HG03135 (cell line): Measurements from ENCODE around the gene GNAI3.
A peak's percentile ranks its signal among the peaks of the same experiment; 100 is the strongest.

Experiments used
- ATAC-seq: cut with Tn5 transposase; IDR thresholded peaks from one replicate; pipeline ENCODE4 v1.9.1; 2021; ENCODE audit warnings: mild to moderate bottlenecking, moderate library complexity; ENCODE audit not compliant: unreplicated experiment

GNAI3 gene

GRCh38 chr1:109634771-109635750 lies 86.6 kb downstream of the GNAI3 start:
- ATAC-seq: no peak

- ATAC-seq: no peak
Measured at GRCh38 chr1:109635862-109636200, 87.4 kb downstream of the GNAI3 start.

DNA sequence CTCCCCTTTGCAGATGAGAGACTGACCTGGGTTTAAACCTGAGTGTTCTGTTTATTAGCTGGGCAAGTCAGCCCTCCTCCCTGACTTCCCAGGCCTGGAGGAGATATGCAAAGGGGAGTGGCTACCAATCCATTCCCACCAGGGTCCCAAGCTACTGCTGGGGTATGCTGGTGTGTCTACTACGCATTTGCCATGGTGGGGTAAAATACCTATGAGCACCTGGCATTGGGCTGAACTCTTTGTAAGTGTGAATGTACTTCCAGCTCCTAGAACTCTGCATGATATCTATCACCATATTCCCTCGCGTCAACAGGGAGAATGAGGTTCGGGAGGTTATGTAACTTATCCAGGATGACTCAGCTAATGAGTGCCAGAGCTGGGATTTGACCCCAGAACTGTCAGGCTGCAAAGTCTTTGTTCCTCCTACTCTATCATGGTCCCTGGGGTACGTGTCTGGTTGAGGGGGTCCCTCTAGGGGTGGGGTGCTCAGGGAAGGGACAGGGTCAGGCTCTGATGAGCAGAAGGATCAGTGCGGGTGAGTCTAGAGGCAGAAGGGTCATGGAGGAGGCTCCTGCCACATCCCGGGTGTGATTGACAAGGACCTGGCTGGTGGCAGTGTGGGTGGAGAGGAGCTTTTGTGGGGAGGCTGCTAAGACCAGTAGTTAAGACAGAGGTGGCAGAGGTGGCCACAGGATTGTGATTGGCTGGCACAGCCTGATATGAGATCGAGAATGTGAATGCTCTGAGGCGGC lies 88.0 kb downstream of the GNAI3 start:
- ATAC-seq: no peak

DNA sequence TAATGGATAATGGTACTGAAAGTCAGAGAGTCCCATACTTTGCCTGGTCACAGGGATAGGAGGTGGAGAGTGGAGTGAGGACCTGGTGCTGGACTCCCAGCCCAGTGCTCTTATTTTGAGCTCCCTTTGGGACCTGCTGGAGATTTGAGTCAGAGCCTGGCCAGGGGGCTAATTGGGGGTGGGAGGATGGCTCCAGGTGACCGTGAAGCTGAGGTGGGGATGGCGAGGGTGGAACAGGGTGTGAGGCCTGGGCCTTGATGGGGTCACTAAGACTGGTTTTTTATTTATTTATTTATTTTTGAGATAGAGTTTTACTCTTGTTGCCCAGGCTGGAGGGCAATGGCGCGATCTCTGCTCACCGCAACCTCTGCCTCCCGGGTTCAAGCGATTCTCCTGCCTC lies 89.0 kb downstream of the GNAI3 start:
- no peak for ATAC-seq

GRCh38 chr1:109639063-109639840 lies 90.8 kb downstream of the GNAI3 start:
- no peak for ATAC-seq

GRCh38 chr1:109639841-109640184 lies 91.4 kb downstream of the GNAI3 start:
- no peak for ATAC-seq

- no peak for ATAC-seq
Measured at GRCh38 chr1:109640285-109640865, 92.0 kb downstream of the GNAI3 start.

DNA sequence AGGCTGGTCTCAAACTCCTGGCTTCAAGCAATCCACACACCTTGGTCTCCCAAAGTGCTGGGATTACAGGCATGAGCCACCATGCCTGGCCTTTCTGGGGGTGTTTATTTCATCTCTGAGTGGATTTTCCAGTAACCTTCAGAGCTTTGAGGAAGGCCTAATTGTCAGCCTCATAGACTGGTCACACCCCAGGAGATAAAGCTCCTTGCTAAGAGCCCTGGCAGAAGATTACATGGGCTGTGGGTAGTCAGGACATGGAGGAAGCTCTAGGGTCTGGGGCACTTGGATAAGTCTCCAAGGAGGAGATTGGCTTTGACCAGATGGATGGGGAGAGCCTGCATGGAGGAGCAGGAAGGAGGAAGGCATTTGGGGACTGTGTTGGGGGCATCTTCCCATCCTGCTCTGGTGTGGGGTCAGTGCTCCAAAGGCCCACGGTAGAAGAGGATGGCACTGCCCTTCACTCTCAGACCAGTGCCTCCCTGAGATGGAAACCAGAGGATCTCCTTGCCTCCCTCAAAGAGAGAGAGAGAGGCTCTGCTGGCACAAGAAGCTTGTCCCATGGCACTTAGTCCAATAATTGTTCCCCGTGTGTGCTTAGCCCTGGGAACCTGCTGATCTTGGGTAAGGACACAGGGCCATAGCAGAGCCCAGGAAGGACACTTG lies 92.8 kb downstream of the GNAI3 start:
- no peak for ATAC-seq

DNA sequence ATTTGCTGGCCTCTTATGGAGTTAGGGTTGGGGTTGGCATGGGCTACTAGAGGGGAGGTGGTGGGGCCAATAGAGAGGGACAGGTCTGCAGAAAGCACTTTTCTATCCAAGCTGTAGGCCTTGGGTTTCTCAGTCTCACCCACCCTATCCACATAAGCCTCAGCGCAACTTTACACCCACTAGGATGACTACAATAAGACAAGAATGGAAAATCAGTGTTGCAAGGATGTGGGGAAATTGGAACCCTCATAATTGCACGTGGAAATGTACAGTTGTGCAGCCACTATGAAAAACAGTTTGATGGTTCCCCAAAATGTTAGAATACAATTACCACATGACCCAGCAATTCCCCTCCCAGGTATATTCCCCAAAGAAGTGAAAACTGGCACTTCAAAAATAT lies 93.4 kb downstream of the GNAI3 start:
- ATAC-seq: no peak

DNA sequence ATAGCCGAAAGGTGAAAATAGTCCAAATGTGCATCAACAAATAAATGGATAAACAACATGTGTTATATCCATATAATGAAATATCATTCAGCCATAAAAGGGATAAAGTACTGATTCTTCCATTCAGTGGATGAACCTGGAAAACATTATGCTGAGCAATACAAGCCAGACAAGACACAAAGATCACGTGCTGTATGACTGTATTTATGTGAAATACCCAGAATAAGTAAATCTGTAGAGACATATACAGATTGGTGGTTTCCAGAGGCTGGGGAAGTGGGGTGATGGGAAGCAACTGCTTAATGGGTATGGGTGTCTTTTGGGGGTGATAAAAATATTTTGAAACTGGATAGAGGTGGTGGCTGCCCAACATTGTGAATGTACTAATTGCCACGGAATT lies 94.2 kb downstream of the GNAI3 start:
- ATAC-seq: no peak

DNA sequence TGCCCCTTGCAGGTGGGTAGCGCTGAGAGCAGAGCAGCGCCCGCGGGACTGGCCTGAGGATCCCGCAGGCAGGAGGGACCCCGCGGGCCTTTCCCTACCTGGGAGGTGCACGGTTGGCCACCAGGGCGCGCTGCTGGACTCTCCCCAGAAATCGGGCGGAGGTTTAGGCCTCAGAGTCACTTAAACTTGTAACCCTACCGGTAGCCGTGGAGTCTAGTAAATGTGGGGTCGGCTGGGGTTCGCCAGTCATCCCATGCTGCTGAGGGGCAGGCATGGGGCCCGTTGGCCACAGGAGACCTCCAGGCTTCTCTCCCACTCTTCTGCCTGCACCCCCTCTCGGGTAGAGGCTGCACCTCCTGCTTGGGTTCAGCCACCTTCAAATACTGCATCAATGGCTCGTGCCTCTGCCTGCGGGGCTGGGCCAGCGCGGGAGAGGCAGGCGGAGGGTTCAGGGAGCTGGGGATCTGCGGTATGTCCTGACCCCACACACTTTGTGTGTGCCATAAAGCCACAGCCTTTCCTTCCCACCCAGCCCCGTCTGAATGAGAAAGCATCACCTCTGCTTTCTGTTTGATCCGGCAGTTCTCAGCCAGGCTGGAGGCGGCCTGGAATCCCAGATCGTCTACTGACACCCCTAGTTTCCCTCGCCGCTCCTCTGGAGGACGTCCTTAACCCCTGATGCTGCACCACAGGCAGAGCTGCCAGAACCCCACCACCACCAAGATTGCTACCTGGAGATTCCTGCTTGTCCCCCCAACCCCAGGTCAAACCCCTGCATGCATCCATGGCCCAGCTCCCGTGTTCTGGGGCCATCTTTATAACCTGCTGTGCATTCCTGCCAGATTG lies 95.2 kb downstream of the GNAI3 start:
- ATAC-seq: peak; percentile 88

DNA sequence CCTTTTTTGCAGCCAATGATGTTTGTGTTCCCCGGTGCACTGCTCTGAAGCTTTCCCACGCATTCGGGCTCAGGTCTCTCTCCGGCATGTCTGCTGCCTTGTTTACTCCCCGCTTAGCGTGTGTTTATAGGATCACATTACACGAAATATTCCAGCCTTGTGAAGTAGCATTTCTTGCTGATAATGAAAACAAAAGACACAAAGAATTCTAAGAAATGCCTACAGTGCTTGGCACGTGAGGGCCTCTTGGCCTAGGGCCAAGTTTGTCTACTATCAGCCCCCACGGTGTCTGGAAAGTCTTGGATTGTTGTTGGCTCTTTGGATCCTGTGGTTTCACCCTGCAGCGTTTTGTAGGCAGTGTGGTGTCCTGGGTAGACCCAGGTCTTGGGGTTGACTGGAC lies 96.3 kb downstream of the GNAI3 start:
- ATAC-seq: no peak

- no peak for ATAC-seq
Measured at GRCh38 chr1:109649491-109649914, 101.1 kb downstream of the GNAI3 start.

- no peak for ATAC-seq
Measured at GRCh38 chr1:109650609-109651008, 102.2 kb downstream of the GNAI3 start.

DNA sequence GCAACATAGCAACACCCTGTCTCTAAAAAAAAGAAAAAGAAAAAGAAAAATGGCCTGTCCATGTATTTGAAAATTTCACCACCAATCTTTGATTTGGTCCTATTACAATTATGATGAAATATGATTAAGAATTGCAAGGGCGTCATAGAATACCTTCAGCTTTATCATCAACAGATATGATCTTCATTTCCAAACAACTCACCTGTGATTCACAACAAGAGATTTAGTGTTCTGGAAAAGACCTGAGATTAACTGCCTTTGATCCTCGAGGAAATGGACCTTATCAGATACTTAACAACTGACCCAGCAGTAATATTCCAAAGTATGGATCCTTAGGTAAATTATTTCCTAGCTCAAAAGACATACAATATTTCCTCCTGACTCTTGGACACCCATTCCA lies 104.0 kb downstream of the GNAI3 start:
- no peak for ATAC-seq

DNA sequence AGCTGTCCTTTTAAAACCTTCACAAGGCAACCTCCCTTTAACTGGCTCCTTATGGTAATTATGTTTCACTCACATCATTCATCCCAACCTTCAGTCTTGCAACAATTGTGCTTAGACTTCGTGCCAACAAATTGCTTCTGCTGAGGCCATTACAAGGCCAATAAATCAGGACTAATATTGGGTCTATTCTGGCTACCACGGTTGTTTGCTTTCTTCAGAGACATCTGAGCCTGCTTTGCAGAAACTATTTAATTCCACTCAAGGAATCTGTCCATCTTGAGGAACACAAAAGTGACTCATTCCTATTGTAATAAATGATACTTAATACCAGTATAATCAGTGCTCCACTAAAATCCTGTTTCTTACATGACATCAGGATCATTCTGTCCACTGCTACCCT lies 104.9 kb downstream of the GNAI3 start:
- no peak for ATAC-seq

- ATAC-seq: no peak
Measured at GRCh38 chr1:109654519-109654918, 106.1 kb downstream of the GNAI3 start.

GRCh38 chr1:109655615-109656519 lies 107.5 kb downstream of the GNAI3 start, which contains the start of gene GSTM4:
Gene GSTM4, plus strand, starts transcription at chr1:109656099. Its CDS starts 291 bp downstream, at chr1:109656390.
- ATAC-seq: peak; percentile 84
